Right lobe of liver (tissue), 4 donors: ENCODE results near the gene NT5DC1.

ENCODE experiments used
- POLR2A ChIP-seq: fragments of 450-650 bp; IDR thresholded peaks from one replicate; pipeline ENCODE4 v1.6.1; 2017; ENCODE audit warnings: antibody characterized with exemption, mild to moderate bottlenecking
- TF ChIP-seq, protein P1 (sequence below), 4 donors: fragments of 200-600 bp in 3 of 4; fragments of 450-650 bp in 1 of 4; IDR thresholded peaks; one replicate each; pipeline versions ENCODE4 v1.5.1 to v1.8.0; 2016 to 2022; ENCODE audit warnings: antibody characterized with exemption in 4 of 4, mild to moderate bottlenecking in 2 of 4
- donor health status: DM: no; HTN: no; CAD: no.
- donor health status: DM: no; HTN: no; CAD: no.
- donor health status: DM: no; HTN: yes; CAD: no.

DNA sequence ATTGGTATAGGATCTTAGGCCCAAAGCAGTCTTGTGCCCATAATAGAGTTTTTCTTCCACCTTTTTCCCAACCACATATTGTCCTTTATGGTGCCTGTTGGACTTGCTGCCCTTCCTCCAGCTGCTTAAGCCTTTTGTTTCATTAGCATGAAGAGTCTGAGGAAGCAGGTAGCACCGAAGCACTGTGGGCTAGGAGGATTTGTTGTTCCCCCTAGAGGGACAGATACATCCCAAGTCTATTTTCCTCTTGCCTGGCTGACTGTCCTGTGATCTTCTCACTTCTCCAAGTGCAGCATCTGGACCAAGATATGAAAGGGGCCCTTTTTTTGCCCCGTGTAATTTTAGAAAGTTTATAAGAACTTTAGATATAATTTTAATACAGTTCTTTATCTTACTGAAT, 75.9 kb downstream of the NT5DC1 start:
- TF ChIP-seq, protein P1, sequence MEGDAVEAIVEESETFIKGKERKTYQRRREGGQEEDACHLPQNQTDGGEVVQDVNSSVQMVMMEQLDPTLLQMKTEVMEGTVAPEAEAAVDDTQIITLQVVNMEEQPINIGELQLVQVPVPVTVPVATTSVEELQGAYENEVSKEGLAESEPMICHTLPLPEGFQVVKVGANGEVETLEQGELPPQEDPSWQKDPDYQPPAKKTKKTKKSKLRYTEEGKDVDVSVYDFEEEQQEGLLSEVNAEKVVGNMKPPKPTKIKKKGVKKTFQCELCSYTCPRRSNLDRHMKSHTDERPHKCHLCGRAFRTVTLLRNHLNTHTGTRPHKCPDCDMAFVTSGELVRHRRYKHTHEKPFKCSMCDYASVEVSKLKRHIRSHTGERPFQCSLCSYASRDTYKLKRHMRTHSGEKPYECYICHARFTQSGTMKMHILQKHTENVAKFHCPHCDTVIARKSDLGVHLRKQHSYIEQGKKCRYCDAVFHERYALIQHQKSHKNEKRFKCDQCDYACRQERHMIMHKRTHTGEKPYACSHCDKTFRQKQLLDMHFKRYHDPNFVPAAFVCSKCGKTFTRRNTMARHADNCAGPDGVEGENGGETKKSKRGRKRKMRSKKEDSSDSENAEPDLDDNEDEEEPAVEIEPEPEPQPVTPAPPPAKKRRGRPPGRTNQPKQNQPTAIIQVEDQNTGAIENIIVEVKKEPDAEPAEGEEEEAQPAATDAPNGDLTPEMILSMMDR (IDR thresholded peaks at IDR 0.05) = no peak
- no peak for TF ChIP-seq POLR2A
